Prostate gland (tissue), 2 donors: ENCODE data around the gene MCF2L2.

Experiments
- CTCF ChIP-seq, 4 experiments: fragments of 200-600 bp in 2 of 4; fragments of 450-650 bp in 2 of 4; sonication (generic) in 2 of 4; IDR thresholded peaks; 1 replicate in 3 of 4; 2 replicates in 1 of 4; pipeline ENCODE4 v1.5.1; 2016 to 2019; ENCODE audit warnings: antibody characterized with exemption in 4 of 4, mild to moderate bottlenecking in 2 of 4, moderate library complexity in 2 of 4
- POLR2A ChIP-seq: fragments of 450-650 bp; IDR thresholded peaks from one replicate; pipeline ENCODE4 v1.6.1; 2016; ENCODE audit warnings: antibody characterized with exemption, mild to moderate bottlenecking
- POLR2AphosphoS5 ChIP-seq: sonication (generic); formaldehyde crosslinking; IDR thresholded peaks from one replicate; pipeline ENCODE4 v1.6.1; 2017; ENCODE audit warnings: antibody characterized with exemption

- TF ChIP-seq POLR2AphosphoS5, result no peak
- no peak for TF ChIP-seq POLR2A
- no peak for TF ChIP-seq CTCF (IDR thresholded peaks at IDR 0.05)
Observed at GRCh38 chr3:183317886-183318865, 110.2 kb downstream of the MCF2L2 start.
